COLO668 (cell line): ENCODE results near the gene PKN1.
"Not testable (repeated sequence)": the region's sequence is repeated elsewhere in the genome, so short reads cannot be mapped to it uniquely, and the experiment has no call there.

Experiments
- DNase-seq: peaks from one replicate; lab custom pipeline; 2025; ENCODE audit not compliant: unreplicated experiment; lab: John Stamatoyannopoulos, UW

Gene PKN1

DNA sequence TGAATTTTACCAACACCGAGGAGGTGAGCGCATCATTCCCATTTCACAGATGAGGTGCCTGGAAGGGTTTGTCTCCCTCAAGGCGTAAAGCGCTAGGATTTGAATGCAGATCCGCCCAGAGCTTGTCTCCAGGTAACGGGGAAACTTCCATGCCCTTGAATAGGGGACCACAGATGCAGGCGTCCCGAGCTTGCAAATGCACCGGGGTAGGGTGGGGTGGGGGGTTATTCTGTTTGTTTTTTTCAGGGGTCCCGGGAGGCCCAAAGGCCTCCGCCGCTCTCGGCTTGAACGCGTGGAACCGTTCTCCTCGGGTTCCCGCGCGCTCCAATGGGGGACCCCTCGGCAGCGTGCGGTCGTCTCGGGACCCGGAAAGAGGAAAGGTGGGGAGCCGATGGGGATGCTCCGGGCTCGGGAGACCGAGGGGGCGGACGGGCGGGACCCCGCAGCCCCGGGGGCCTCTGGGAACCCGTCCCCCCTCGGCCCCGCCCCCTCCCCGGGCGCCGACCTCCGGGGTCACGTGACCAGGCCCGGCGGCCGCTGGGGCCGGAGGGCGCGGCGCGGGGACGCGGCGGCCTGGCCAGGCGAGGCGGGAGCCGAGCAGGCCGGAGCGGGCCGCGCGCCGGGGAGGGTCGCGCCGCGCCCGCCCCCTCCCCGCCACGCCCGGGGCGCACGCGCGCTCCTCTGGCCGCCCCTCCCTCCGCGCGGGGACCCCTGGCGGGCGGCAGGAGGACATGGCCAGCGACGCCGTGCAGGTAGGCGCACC is at the start of gene PKN1:
Gene PKN1 (plus strand): TSS at position 516 of the 763 bp plus-strand sequence. CDS start 216 bp downstream, at position 732.
- DNase-seq = peak; percentile 80

- DNase-seq = no peak
Observed at GRCh38 chr19:14383661-14384555, 49.2 kb upstream of the PKN1 start.

DNA sequence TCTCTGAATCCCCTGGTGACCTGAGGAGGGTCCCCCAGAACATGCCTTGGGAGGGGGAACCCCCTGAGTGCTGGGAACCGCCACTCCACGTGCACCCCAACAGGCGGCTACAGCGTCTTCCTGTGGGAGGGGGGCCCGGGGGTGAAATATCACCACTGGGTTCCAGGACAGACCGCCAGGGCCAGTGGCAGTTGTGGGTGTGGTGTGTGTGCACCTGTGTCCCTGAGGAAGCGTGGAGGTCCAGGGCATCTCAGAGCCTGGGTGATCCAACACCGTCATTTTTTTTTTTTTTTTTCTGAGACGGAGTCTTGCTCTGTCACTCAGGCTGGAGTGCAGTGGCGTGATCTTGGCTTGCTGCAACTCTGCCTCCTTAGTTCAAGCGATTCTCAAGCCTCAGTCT is 47.6 kb upstream of the PKN1 start:
- DNase-seq = no peak

DNA sequence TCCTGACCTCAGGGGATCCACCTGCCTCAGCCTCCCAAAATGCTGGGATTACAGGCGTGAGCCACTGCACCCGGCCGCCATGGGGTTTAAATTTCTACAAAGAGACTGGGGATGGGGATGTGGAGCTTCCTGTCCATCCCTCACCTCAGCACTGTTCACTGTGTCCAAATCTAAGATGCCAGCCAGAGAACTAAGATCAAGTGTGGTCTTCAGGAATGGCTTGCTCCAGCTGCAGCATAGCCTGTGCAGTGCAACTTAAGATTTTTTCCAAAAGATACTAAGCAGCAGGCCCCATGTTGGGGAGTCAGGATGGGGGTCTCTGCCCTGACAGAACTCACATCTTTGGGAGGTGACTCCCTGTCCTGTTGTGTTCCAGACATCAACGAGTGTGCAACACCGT is 42.6 kb upstream of the PKN1 start:
- no peak for DNase-seq

- DNase-seq = no peak
Observed at GRCh38 chr19:14391156-14391821, 41.8 kb upstream of the PKN1 start.

DNA sequence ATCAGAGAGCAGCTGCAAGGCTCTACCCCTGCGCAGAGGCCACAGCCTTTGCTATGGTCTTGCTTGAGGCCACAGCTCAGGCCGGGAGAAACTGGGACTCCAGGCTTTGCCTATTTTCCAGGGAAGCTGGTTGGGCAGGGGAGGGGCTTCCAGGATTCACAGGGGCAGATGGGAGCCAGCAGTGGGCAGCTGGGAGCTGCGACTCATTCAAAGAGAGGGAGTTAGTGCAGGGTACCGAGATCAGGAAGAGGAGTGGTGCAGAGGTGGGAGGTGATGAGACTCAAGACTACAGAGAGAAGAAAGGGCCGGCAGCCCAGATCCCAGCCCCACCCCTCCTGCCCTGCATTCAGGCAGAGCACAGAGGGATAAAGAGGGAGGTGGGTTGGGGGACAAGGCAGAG is 39.8 kb upstream of the PKN1 start:
- DNase-seq = no peak

DNA sequence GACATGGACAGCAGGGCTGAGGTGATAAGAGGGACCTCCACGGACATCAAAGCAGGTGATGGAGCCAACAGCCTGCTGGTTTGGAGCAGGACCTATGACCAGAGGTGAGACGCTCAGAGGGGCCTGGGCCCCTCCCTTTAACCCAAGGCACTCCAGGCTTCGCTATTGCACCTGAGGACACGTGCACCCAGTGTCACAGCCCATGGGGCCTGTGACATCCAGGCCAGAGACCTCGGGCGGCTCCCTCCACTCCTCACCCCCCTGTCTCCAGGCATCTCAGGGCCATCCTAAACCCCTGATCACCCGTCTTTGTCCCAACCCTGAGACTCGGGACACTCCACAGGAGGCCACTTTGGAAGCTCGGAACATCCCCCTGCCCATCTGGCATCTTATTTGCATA is 38.9 kb upstream of the PKN1 start:
- no peak for DNase-seq

- DNase-seq = no peak
Observed at GRCh38 chr19:14395262-14395661, 37.8 kb upstream of the PKN1 start.

DNA sequence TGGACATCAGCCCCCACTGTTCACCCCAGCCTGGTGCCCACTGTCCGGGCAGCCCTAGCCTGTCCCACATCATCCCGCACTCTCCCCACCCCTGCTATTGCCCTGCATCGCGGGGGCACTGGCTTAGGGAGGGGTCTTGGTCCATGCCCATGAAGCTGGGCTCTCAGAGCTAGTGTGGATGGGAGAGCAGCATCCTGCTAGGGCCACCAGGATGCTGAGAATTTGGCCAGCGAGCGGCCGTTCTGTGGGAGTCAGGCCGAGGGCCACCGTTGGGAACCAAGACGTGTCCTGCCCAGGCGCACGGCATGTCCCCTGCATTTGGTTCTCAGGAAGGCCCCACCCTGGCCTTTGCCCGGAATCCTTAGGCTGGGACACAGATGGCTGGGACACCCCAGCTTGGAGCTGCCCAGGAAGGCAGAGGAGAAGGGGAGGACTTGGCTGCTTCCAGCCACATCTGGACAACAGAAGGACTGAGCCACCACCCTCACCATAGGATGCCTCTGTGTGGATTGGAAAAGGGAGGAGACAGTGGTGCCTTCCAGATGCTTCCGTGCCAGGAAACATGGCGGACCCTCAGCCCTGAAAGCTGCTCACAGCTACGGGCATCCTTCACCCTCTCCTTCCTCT is 37.3 kb upstream of the PKN1 start:
- no peak for DNase-seq

DNA sequence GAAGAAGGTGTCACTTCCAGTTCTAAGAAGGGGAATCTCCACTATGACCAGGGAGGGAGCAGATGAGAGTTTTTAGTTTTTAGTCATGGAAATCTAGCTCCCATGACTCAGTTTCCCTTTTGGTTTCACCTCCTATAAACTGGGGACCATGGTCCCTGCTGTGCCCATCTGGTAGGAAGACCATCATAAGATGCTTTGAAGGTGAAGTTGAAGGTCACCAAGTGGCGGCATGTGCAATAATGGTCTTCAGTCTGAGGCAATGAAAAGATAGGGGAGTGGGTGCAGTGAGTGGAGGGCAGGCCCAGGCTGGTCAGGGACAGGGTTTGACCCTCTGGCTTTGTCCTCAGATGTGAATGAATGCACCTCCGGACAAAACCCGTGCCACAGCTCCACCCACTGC is 36.4 kb upstream of the PKN1 start:
- DNase-seq = not testable (repeated sequence)

DNA sequence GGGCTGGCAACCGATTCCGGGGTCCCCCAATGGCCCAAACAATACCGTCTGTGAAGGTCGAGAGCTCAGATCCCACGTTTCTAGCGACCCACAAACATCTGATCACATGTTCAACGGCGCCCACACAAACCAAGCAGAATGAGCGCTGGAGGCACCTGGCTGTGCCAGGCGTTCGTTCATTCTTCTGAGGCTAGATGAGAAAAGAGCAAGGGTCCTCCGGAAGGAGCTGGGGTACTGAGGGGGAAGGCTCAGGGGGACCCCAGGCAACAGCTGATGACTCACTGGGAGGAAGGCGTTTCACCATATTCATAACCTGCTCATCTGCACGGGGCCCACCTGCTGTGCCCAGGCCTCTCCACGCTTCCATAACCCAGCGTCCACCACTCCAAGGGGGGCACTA is 35.9 kb upstream of the PKN1 start:
- not testable (repeated sequence) for DNase-seq

DNA sequence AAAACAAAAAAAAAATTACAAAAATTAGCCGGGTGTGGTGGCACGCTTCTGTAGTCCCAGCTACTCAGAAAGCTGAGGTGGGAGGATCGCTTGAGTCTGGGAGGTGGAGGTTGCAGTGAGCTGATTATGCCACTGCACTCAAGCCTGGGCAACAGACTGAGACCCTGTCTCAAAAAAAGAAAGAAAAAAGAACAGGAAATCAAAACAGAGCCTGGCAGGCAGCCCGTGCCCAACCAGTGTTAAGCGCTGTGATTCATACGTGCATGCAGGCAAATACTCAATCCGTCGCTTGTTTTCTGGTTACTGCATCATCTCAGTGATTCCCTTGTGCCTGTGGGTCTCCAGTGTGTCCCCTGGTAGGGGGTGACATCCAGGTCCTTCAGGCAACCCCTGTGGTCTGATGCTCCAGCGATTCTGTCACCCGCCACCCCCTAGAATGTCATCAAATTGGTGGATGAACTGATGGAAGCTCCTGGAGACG is 32.1 kb upstream of the PKN1 start:
- DNase-seq = no peak

DNA sequence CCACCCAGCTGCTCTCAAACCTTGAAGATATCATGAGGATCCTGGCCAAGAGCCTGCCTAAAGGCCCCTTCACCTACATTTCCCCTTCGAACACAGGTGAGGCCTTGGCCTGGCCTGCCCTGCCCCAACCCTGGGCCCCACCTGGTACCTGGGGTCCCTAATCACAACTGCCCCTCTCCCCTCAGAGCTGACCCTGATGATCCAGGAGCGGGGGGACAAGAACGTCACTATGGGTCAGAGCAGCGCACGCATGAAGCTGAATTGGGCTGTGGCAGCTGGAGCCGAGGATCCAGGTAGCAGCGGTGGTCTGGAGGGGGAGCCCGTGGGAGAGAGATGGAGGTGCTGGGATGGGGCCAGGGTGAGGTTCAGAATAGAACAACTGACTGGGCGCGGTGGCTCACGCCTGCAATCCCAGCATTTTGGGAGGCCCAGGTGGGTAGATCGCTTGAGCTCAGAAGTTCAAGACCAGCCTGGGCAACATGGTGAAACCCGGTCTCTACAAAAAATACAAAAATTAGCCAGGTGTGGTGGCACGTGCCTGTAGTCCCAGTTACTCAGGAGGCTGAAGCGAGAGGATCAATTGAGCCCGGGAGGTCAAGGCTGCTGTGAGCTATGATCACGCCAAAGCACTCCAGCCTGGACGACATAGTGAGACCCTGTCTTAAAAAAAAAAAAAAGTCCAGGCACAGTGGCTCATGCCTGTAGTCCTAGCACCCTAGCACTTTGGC is 31.5 kb upstream of the PKN1 start:
- DNase-seq = no peak

DNA sequence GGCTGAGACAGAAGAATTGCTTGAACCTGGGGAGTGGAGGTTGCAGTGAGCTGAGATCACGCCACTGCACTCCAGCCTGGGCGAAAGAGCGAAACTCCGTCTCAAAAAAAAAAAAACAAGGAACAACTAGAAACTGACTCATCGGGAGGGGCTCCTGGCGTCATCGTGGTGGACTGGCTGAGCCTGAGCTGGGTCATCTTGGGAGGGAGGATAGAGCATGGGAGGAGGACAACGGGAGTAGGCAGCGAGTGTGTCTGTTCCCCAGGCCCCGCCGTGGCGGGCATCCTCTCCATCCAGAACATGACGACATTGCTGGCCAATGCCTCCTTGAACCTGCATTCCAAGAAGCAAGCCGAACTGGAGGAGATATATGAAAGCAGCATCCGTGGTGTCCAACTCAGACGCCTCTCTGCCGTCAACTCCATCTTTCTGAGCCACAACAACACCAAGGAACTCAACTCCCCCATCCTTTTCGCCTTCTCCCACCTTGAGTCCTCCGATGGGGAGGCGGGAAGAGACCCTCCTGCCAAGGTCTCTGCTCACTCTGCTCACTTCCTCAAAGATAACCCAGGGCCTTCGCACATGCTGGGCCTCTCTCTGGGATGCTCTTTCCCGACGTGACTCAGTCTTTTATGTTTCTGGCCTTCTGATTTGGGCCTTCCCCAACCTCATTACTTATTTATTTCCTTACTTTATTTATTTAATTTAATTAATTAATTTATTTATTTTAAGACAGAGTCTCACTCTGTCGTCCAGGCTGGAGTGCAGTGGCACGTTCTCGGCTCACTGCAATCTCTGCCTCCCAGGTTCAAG is 30.6 kb upstream of the PKN1 start:
- DNase-seq = no peak

DNA sequence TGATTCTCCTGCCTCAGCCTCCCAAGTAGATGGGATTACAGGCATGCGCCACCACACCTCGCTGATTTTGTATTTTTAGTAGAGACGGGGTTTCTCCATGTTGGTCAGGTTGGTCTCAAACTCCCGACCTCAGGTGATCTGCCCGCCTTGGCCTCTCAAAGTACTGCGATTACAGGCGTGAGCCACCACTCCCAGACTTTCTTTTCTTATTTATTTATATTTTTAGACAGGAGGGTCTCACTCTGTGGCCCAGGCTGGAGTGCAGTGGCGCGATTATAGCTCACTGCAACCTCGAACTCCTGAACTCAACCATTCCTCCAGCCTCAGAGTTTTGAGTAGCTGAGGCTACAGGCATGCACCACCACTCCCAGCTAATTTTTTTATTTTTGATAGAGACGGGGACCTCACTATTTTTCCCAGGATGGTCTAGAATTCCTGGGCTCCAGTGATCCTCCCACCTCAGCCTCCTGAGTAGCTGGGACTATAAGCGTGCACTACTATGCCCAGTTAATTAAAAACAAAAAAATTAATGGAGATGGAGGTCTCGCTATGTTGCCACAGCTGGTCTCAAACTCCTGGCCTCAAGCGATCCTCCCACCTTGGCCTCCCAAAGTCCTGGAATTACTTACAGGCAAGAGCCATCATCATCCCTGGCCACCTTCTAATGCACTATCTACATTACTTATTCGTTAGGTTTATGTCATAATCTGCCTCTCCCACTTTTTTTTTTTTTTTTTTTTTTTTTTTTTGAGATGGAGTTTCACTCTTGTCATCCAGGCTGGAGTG is 29.8 kb upstream of the PKN1 start:
- DNase-seq = not testable (repeated sequence)

DNA sequence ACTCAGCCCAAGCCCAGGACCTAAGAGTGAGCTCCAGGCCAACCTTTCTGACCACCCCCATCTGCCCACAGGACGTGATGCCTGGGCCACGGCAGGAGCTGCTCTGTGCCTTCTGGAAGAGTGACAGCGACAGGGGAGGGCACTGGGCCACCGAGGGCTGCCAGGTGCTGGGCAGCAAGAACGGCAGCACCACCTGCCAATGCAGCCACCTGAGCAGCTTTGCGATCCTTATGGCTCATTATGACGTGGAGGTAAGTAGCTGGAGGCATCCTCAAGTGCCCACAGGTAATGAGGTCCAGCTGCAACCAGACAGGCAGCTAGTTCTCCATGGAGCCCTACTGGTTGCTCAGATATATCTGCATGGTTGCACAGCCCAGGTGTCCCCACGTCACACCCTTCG is 28.8 kb upstream of the PKN1 start:
- DNase-seq = peak; percentile 59

DNA sequence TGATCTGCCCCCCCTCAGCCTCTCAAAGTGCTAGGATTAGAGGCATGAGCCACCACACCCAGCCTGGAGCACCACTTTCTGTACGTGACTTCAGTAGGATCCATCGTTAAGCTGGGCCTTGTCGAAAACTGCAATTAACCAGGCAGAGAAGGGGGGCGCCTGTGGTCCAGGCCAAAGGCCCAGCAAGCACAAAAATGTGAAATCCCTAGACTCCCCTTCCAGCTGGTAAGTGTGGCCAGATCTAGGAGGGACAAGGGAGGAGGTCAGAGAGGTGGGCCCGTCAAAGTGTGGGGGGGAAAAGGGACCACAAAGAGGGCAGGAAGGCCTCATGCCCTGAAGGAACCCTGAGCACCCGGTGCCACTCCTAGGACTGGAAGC is 27.7 kb upstream of the PKN1 start:
- DNase-seq = no peak

DNA sequence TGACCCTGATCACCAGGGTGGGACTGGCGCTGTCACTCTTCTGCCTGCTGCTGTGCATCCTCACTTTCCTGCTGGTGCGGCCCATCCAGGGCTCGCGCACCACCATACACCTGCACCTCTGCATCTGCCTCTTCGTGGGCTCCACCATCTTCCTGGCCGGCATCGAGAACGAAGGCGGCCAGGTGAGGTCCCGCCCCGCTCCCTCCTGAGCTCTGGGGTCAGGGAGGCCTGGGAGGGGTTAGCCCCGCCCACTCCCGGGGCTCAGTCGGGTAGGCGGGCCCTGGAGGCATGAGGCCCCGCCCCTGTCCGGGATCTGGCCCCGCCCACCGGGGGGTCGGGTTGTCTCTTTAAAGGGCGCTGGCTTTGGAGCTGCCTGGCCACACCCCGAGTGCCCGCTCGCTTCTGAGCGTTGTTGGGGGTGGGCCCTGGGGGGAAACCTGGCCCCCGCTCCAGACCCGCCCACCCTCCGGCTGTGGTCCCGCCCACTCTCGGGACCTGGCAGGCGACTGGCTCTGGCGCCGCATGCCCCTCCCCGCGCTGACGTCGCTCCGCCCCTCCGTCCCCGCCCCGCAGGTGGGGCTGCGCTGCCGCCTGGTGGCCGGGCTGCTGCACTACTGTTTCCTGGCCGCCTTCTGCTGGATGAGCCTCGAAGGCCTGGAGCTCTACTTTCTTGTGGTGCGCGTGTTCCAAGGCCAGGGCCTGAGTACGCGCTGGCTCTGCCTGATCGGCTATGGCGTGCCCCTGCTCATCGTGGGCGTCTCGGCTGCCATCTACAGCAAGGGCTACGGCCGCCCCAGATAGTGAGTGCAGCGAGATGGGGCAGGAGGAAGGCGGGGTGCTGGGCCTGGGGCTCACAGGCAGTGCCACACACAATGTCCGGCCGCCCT is 27.1 kb upstream of the PKN1 start:
- peak; percentile 74 for DNase-seq
